Left ventricle myocardium superior (tissue), 1 donor: Measurements from ENCODE around the gene OR5A2. TPM values are rescaled to one million over a fixed set of nuclear protein-coding genes. Genes with fewer than 3 reads are reported as not detected.
"Not testable (repeated sequence)": the region's sequence is repeated elsewhere in the genome, so short reads cannot be mapped to it uniquely, and the experiment has no call there.

ENCODE experiments used
- ATAC-seq: fragments of 200-7000 bp; cut with Tn5 transposase; one replicate; pipeline ENCODE4 v1.9.1; 2020; ENCODE audit warnings: mild to moderate bottlenecking, moderate library complexity
- DNase-seq: peaks from one replicate; pipeline ENCODE4 v3.0.0-alpha.2; 2020
- intact Hi-C: fragments of 100-400 bp; cut with micrococcal nuclease; formaldehyde crosslinking; loops from one replicate; pipeline ENCODE4 v1.11.0; 2022
- long read RNA-seq: library from polyadenylated mRNA; unstranded; transcript quantifications from one replicate; pipeline ENCODE4 v2.0.0, GENCODE V29; 2021
- total RNA-seq: library from RNA; stranded (reverse); fragmentation: NEBNext Ultra II Directional; extraction: Animal tissue kit (Norgen Biotek cat#: 25700); gene quantifications from one replicate; pipeline ENCODE4 v1.2.1, GENCODE V29; 2021
- donor health status: DM: no; HTN: yes; CAD: no; lungs with severe emphysema.

OR5A2 gene
- total RNA-seq, result not detected
- long read RNA-seq, result 0 reads

DNA sequence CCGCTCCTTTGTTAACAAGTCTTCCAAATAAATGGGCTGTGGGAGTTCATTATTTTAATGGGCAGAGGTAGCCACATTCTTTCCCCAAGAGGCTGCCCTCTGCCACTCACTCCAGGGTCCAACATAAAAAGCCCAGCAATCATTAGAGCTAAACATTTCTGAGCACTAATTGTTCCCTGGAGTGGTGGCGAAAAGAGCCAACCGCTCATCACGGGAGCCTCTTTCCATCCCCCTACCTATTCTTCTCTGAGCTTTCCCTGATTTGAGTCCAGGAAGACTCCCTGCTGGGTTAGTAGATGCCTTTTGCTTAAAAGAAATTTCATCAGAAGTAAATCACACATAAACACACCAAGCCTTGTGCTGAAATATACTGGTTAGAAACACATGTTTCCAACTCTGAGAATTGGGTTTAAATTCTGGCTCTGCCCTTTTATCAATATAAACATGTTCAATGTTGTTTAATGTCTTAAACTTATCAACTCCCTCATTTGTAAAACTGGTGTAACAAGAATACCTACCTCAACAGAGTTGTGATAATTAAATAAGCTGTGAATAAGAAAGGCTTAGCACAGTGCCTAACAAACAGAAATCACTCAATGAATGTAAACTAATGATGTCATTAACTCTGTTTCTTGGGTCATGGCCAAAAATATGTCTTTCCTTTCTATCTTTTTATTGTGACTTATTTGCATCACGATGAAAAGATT, at the start of gene OR5A2:
TSS of gene OR5A2 (minus strand) at position 53 of the 707 bp plus-strand sequence. CDS start 3,460 bp downstream, outside the sequence.
- intact Hi-C loops, result no loop called here
- no peak for DNase-seq
- ATAC-seq, result no peak

- intact Hi-C loops, result no loop called here
- ATAC-seq, result no peak
- no peak for DNase-seq
Observed at GRCh38 chr11:59475176-59475575, 49.0 kb upstream of the OR5A2 start.

GRCh38 chr11:59473015-59473414, 46.8 kb upstream of the OR5A2 start, which contains the start of gene OR4D10:
TSS of gene OR4D10 (plus strand) at chr11:59473315. CDS start at chr11:59477430, 4,115 bp downstream.
- intact Hi-C loops, result no loop called here
- DNase-seq (no peak), ATAC-seq (no peak)

DNA sequence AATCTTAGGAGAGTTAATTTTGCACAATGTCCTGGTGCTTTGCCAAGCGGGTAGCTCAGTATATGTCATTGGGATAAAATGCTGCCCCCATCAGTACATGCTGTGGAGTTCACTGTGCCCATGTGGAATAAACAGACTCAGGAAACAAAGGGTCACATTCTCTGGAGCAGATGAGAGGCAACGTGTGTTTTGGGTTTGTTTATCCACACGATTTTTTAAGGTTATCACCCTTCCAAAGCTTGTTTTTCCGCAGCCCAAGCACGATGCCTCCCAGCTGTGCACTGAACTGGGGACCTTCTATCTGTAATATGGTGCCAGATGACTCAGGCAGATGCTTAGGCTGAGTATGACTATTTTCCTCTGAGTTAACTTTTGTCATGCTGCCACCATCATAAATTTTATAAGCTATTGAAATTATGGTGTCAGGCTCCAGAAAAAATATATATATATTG, 37.0 kb upstream of the OR5A2 start:
- intact Hi-C loops, result no loop called here
- no peak for DNase-seq
- peak; percentile 69 for ATAC-seq

DNA sequence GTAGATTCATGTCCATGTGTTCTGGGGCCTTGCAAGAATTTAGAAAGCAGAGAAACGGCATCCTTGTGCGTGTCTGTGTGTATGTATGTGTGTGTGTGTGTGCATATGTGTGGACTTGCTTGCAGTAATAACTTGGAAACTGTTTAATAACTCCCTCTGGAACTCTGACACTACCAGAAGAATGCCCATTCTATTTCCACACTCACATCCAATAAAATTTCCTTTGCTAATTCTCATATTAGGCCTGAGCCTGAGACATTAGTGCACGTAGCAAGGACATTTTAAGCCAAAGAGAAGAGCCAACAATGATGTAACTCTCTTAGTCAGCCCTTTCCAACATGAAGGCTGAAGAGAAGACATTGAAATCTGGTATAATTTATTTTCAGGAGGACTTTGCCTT, 33.7 kb upstream of the OR5A2 start:
- intact Hi-C loops, result no loop called here
- DNase-seq (no peak), ATAC-seq (no peak)

DNA sequence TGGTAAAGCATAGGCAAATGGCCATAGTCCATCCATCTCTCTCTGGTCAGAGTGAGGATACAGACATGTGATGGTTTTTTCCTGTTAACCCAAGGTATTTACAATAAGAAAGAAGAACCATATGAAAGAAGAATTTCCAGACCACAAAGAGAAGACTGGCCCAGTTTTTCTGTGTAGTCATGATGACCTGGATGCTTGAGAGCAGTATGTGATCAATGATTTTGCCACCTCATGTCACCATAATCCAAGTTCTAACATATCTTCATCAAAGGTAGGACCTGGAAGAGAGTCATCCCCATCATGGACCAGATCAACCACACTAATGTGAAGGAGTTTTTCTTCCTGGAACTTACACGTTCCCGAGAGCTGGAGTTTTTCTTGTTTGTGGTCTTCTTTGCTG, 30.4 kb upstream of the OR5A2 start, which contains the start of gene OR4D6:
TSS of gene OR4D6 (plus strand) at position 301 of the 400 bp plus-strand sequence. CDS start at position 301, 0 bp downstream.
- DNase-seq, result no peak
- intact Hi-C loops, result no loop called here
- ATAC-seq, result no peak

DNA sequence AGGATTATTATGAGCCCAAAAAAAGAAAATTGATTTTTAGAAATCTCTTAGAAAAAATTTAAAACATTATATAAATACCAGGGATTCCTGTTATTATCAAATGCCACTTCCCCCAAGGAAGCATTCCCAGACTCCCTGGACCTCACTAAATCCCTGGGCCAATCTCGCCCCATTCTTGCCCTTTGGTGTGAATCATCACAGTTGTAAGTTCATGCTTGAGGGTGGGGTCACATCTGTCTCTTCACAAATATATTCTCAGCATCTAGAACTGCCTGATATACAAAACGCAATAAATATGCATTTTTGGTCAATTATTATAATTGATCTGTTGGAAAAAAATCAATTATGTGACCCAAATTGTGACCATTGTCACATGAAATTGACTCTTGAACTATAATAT, 22.3 kb upstream of the OR5A2 start:
- intact Hi-C loops, result no loop called here
- ATAC-seq, result no peak
- DNase-seq, result no peak

DNA sequence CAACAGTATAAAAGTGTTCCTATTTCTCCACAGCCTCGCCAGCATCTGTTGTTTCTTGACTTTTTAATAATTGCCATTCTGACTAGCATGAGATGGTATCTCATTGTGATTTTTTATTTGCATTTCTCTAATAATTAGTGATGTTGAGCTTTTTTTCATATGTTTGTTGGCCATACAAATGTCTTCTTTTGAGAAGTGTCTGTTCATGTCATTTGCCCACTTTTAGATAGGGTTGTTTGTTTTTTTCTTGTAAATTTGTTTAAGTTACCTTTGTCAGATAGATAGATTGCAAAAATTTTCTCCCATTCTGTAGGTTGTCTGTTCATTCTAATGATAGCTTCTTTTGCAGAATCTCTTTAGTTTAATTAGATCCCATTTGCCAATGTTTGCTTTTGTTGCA, 19.4 kb upstream of the OR5A2 start:
- intact Hi-C loops, ATAC-seq, DNase-seq: not testable (repeated sequence)

DNA sequence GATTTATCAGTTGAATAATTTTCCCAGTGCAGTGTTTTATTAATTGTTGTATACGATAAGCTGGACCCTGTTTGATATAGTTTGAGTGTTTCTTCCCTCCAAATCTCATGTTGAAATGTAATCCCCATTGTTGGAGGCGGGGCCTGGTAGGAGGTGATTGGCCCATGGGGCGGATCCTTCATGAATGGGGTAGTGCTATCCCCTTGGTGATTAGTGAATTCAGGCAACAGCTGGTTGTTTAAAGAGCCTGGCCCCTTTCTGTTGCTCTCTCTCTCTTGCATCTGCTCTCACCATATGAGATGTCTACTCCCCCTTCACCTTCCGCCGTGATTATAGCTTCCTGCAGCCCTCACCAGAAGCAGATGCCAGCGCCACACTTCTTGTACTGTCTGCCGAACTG, 11.6 kb upstream of the OR5A2 start:
- no peak for DNase-seq
- ATAC-seq, result no peak
- intact Hi-C loops, result no loop called here

DNA sequence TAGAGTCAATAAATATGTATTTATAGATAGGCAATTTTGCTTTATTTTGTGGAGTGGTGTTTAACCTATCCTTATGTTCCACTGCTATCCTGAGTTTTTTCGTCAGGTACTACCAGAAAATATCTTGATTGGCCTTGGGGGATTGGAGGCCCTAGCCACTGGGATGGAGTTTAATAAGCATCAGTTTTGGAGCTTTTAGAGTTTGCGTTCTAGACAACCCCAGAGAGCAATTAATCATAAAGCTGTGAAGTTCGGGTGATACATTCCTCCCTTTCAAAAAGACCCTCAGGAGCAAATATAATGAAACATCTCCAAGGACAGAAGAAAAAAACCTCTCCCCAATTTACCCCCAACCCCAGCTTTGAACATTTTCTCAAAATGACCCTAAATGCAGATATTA, 10.0 kb upstream of the OR5A2 start, which contains the start of gene OR5A1:
TSS of gene OR5A1 (plus strand) at position 301 of the 400 bp plus-strand sequence. CDS start 6,700 bp downstream, outside the sequence.
- intact Hi-C loops, result no loop called here
- ATAC-seq (no peak), DNase-seq (no peak)

DNA sequence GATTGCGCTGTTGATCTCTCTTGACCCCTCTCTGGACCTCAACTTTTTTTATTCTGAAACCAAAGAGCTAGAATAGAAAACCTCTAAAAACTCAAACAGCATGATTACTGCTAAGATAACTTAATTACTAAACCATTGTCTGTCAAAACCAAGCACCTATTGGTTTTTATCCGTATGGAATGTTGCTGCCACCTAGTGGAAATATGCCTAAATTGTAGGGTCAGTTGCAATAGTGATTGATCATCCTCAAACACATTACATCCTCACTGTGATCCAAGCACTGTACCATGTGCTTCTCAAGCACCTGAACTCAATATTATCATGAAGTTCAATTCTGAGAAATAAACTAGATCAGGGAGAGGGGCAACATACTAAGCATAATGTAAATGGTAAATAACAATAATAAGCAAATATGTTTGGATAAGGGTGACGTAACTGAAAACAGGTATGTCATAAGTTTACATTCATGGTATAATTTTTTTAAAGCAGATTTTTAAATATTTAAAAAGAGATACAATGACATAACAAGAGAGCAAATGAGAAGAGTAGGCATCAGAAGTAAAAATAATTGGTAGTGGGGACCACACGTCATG, 3.8 kb upstream of the OR5A2 start:
- DNase-seq, result no peak
- ATAC-seq, result no peak
- intact Hi-C loops, result no loop called here

DNA sequence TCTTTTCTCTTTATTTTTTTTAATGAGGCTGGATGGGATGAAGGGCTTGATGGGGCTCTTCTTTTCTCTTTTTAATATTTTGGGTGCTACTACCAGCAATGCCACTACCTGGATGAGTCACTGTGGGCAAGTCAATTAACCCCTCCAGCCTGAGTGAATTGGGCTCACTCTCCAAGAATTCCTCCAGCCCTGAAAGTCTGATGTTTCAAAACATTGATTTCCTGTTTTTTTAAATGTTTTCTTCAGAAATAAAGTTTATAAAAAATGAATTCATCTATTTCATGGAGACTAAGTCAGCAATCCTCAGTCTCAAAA, 812 bp upstream of the OR5A2 start:
- no peak for ATAC-seq
- intact Hi-C loops, result no loop called here
- no peak for DNase-seq

- intact Hi-C loops, result no loop called here
- DNase-seq, result no peak
- no peak for ATAC-seq
Observed at GRCh38 chr11:59425131-59425530, 1.1 kb downstream of the OR5A2 start.

DNA sequence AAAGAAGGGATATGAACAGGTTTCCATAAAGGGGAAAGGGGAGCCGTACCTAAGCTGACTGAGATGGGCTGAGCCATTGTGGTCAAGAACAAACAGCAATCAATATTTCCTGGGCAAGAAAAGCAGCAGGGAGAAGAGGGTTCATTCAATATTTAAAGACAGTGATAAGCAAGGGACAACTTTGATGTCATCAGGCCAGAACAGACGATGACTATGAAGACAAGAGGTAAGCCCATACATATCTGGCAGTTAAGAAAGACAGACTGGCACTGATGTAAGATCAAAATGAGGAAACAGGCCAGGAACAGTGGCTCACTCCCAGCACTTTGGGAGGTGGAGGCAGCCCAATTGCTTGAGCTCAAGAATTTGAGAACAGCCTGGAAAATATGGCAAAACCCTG, 2.4 kb downstream of the OR5A2 start:
- DNase-seq (no peak), ATAC-seq (no peak)
- intact Hi-C loops, result no loop called here

DNA sequence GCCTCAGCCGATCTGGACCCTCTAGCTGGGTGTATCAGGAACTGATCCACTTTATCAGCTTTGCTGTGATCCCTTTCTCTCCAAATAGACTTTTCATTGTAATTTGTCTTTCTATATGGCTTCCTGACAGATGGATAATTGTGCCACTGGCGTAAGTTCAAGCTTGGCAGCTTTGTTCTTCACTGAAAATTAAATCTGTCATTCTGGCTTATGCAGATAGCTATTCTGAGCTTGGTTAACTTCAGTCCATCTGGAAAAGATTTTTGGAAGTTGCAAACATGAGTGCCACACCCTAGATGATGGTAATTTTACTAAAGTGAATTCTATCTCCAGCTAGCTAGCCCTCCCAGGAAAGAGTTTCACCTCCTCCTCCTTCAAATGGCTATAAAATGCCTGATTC, 8.1 kb downstream of the OR5A2 start:
- no peak for DNase-seq
- intact Hi-C loops, result no loop called here
- no peak for ATAC-seq

GRCh38 chr11:59417023-59417422, 9.2 kb downstream of the OR5A2 start:
- no peak for ATAC-seq
- intact Hi-C loops, result no loop called here

DNA sequence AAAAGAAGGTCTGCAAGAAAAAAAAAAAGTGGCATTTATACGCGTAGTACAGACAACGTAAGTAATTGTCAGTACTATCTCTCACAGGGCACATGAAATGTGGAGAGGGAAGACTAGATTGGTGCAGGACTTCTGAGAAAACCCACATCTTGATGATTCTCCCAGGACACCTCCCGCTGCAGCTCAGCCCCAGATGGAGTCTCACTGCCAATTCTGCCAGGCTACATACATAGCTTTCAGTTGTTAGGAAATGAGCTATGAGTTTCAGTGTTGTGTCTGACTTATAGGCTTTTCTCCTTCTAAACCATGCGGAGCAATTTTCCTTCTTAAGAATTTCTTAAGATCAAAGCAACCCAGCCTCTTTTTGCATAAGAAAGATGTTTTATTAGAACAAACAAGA, 9.6 kb downstream of the OR5A2 start:
- ATAC-seq (no peak), DNase-seq (no peak)
- intact Hi-C loops, result no loop called here

More at GRCh38 chr11:59417023-59417422, 9.2 kb downstream of the OR5A2 start:
- no peak for DNase-seq

DNA sequence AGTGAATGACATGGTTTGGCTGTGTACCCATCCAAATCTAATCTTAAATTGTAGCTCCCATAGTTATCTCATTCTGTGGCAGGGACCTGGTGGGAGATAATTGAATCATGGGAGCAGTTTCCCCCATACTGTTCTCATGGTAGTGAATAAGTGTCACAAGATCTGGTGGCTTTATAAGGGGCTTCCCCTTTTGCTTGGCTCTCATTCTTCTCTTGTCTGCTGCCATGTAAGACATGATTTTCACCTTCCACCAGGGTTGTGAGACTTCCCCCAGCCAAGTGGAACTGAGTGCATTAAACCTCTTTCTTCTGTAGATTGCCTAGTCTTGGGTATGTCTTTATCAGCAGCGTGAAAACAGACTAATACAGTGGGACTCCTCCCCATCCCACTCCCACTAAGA, 11.1 kb downstream of the OR5A2 start:
- intact Hi-C loops, result no loop called here
- no peak for DNase-seq
- ATAC-seq, result no peak

DNA sequence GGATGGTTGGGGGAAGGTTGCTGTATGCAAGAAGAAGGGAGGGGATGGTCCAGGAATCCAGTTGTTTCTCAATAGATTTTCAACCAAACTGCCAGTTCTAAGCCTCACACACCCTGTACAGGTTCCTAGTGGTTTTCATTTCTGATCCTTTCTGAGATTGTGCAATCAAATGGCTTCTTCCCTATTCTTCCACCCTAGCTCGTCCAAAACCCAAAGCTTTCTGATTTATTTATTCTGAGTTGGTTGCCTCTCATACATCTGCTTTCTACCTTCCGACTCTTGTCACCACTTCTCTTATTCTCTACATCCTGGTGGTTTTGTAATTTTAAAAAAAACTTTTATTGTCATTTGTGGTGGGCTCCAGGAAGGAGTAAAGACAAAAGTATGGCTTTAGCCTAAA, 12.6 kb downstream of the OR5A2 start:
- intact Hi-C loops, result no loop called here
- ATAC-seq, result no peak
- no peak for DNase-seq

- DNase-seq (no peak), ATAC-seq (no peak)
- intact Hi-C loops, result no loop called here
Observed at GRCh38 chr11:59403546-59403945, 22.7 kb downstream of the OR5A2 start.

GRCh38 chr11:59401262-59401552, 25.0 kb downstream of the OR5A2 start:
- ATAC-seq, result no peak
- intact Hi-C loops, result no loop called here
- no peak for DNase-seq
